Pancreas (tissue), 10 donors: Measurements from ENCODE around the gene BPIFB2. TPM values are rescaled to one million over a fixed set of nuclear protein-coding genes. Genes with fewer than 3 reads are reported as not detected.

Experiments used
- ATAC-seq, 4 donors: fragments of 200-7000 bp; cut with Tn5 transposase; one replicate each; pipeline versions ENCODE4 v1.8.0 to v1.9.1; 2020; ENCODE audit warnings: mild to moderate bottlenecking in 4 of 4, moderate library complexity in 4 of 4
- DNase-seq, 6 donors: peaks; one replicate each; pipeline ENCODE4 v3.0.0-alpha.2; 2020
- FAIRE-seq: peaks from 2 replicates; lab custom pipeline; 2012; peaks lifted over from hg19 to GRCh38; lab: Jason Lieb, UNC
- H3K27ac ChIP-seq, 4 donors: fragments of 200-600 bp; sonication (generic); 1 replicate in 3 of 4; 2 replicates in 1 of 4; pipeline versions ENCODE4 v1.5.0 to v1.8.0; 2020
- H3K27me3 ChIP-seq, 4 donors: fragments of 200-600 bp; one replicate each; pipeline ENCODE4 v1.8.0; 2021
- H3K36me3 ChIP-seq, 3 donors: fragments of 200-600 bp; sonication (generic) in 1 of 3; one replicate each; pipeline versions ENCODE4 v1.5.0 to v1.8.0; 2020 to 2021
- H3K4me1 ChIP-seq, 3 donors: fragments of 200-600 bp; one replicate each; pipeline ENCODE4 v1.8.0; 2021
- H3K4me3 ChIP-seq, 4 donors: fragments of 200-600 bp; sonication (generic) in 2 of 4; one replicate each; pipeline versions ENCODE4 v1.5.0 to v1.8.0; 2020 to 2021
- H3K9me3 ChIP-seq, 4 donors: fragments of 200-600 bp; one replicate each; pipeline ENCODE4 v1.8.0; 2021
- CTCF ChIP-seq, 4 donors: fragments of 200-600 bp; sonication (generic) in 3 of 4; IDR thresholded peaks; one replicate each; pipeline versions ENCODE4 v1.5.0 to v1.8.0; 2021; ENCODE audit warnings: antibody characterized with exemption in 4 of 4
- WGBS, 2 donors: extraction: QIAGEN DNeasy Blood & Tissue Kit; methylation state at CpG; one replicate each; pipeline ENCODE4 v1.1.7; 2013; 5-methylcytosine and 5-hydroxymethylcytosine counted together
- intact Hi-C, 3 donors: fragments of 100-400 bp; cut with DNase I; formaldehyde crosslinking; loops; one replicate each; pipeline versions ENCODE4 v1.11.1 to v1.14.2; 2022
- polyA plus RNA-seq, 2 donors: library from polyadenylated mRNA; stranded (reverse); fragments of 200-250 nt; gene quantifications; one replicate each; pipeline ENCODE4 v1.2.3, GENCODE V29; 2013
- total RNA-seq, 6 donors: library from RNA; stranded (reverse); fragmentation: NEBNext Ultra II Directional in 4 of 6; extraction: Animal tissue kit (Norgen Biotek cat#: 25700) in 4 of 6; gene quantifications; one replicate each; pipeline versions ENCODE4 v1.2.1 to v1.2.4, GENCODE V29; 2021 to 2023
- donor health status: healthy with polysubstance abuse.
- donor health status: DM: no; HTN: no; CAD: no; lungs with moderate emphysema.
- donor health status: DM: no; HTN: no; CAD: no.
- donor health status: control.
- donor health status: control.
- donor health status: Bipolar disorder and iron deficiency.
- donor health status: DM: yes; HTN: yes; CAD: no.
- donor health status: DM: no; HTN: no; CAD: no.
- donor health status: DM: no; HTN: no; CAD: no.
- donor health status: DM: yes; HTN: yes; CAD: no.

The BPIFB2 gene
- total and polyA plus RNA-seq, 8 donors = 0.05 to 0.16 TPM; not detected in 6

- Histone ChIP-seq H3K4me3 (no peak overlapping the region), H3K27me3 (peaks cover 0 to 4% (median 0%) of the 10 kb centered on the region in 4 donors), H3K4me1 (no peaks in the 10 kb centered on the region), H3K36me3 (no peaks in the 10 kb centered on the region), H3K9me3 (no peaks in the 10 kb centered on the region), H3K27ac (no peak overlapping the region)
- DNase-seq (no peak), ATAC-seq (no peak), FAIRE-seq (no peak)
- WGBS, 2 donors = 69 to 78% methylated on average over 23 of the region's 23 CpGs
- intact Hi-C loops = no loop called here
- TF ChIP-seq CTCF (IDR thresholded peaks at IDR 0.05) = no peak
These were observed 1.1 kb downstream of the BPIFB2 start for GRCh38 chr20:33008336-33009213.

- no peaks in the 10 kb centered on the region for H3K4me1 ChIP-seq
- peak in 1 of 4 donors; percentile 34 for ATAC-seq
- WGBS, 2 donors = 35 to 37% methylated on average over 19 of the region's 19 CpGs
- H3K27ac ChIP-seq = no peak overlapping the region
- no peaks in the 10 kb centered on the region for H3K9me3 ChIP-seq
- no peak for DNase-seq
- no peaks in the 10 kb centered on the region for H3K36me3 ChIP-seq
- H3K4me3 ChIP-seq = no peak overlapping the region
- intact Hi-C loops = no loop called here
- no peak for TF ChIP-seq CTCF (IDR thresholded peaks at IDR 0.05)
- H3K27me3 ChIP-seq = peaks cover 0 to 4% (median 0%) of the 10 kb centered on the region in 4 donors
- FAIRE-seq = no peak
These were observed 2.0 kb downstream of the BPIFB2 start for GRCh38 chr20:33009214-33010132.

GRCh38 chr20:33010133-33010504 lies 2.6 kb downstream of the BPIFB2 start:
- no peak for FAIRE-seq
- H3K27ac ChIP-seq = no peak overlapping the region
- no peak overlapping the region for H3K4me3 ChIP-seq
- no peaks in the 10 kb centered on the region for H3K4me1 ChIP-seq
- peaks cover 0 to 4% (median 0%) of the 10 kb centered on the region in 4 donors for H3K27me3 ChIP-seq
- no peak for TF ChIP-seq CTCF (IDR thresholded peaks at IDR 0.05)
- no peak for DNase-seq
- WGBS, 2 donors = 46% methylated on average over 5 of the region's 5 CpGs
- H3K36me3 ChIP-seq = no peaks in the 10 kb centered on the region
- intact Hi-C loops = no loop called here
- no peak for ATAC-seq
- no peaks in the 10 kb centered on the region for H3K9me3 ChIP-seq

GRCh38 chr20:33010674-33011449 lies 3.4 kb downstream of the BPIFB2 start:
- 59 to 65% methylated on average over 8 of the region's 8 CpGs for WGBS, 2 donors
- H3K9me3 ChIP-seq = no peaks in the 10 kb centered on the region
- FAIRE-seq (no peak), DNase-seq (no peak), ATAC-seq (no peak)
- peaks cover 0 to 4% (median 0%) of the 10 kb centered on the region in 4 donors for H3K27me3 ChIP-seq
- intact Hi-C loops = no loop called here
- no peak overlapping the region for H3K4me3 ChIP-seq
- TF ChIP-seq CTCF (IDR thresholded peaks at IDR 0.05) = no peak
- no peaks in the 10 kb centered on the region for H3K36me3 ChIP-seq
- H3K27ac ChIP-seq = no peak overlapping the region
- H3K4me1 ChIP-seq = no peaks in the 10 kb centered on the region
